GM12801 (cell line): Measurements from ENCODE around the gene PGM1.

ENCODE experiments used
- TF ChIP-seq, protein P1 (sequence below): IDR thresholded peaks from one replicate; pipeline ENCODE4 v1.5.1; 2011; ENCODE audit warnings: control low read depth; ENCODE audit not compliant: insufficient read length; ENCODE audit errors: extremely low read depth

Gene PGM1

DNA sequence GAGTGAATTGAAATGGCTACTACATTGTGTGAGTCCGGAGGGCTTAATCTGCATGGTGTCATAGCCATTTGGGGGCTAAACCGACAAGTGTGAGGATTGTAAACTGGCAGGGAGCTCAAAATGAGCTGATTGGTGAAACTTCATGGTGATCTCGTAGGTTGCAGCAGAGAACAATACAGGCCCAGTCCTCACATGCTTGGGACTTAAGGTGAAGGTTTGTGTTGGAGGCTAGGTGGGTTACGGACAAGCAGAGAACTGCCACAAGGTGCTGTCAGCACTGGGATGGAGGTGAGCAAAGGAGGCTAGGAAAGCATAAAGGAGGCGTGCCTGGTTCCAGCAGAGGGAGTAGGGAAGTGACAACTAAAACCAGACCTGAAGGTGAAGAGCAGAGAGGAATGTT lies 9.4 kb downstream of the PGM1 start:
- TF ChIP-seq, protein P1, sequence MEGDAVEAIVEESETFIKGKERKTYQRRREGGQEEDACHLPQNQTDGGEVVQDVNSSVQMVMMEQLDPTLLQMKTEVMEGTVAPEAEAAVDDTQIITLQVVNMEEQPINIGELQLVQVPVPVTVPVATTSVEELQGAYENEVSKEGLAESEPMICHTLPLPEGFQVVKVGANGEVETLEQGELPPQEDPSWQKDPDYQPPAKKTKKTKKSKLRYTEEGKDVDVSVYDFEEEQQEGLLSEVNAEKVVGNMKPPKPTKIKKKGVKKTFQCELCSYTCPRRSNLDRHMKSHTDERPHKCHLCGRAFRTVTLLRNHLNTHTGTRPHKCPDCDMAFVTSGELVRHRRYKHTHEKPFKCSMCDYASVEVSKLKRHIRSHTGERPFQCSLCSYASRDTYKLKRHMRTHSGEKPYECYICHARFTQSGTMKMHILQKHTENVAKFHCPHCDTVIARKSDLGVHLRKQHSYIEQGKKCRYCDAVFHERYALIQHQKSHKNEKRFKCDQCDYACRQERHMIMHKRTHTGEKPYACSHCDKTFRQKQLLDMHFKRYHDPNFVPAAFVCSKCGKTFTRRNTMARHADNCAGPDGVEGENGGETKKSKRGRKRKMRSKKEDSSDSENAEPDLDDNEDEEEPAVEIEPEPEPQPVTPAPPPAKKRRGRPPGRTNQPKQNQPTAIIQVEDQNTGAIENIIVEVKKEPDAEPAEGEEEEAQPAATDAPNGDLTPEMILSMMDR: no peak

DNA sequence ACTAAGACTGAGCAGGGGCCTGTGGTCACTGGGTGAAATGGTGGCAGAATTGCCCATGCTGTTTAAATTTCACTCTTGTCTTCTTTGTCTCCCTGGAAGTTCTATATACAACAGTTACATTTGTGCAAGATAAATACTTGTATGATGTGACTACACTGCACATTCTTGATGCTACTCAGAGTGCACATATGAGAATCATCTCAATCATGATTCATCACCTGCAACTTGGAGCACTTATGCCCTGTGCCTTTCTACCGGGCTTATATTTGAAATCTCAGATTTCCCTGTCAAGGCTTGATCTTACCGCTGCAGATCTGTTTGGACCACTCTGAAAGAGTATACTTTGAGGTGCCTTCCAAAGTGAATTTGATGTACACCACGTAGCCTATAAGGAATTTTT lies 10.6 kb downstream of the PGM1 start:
- TF ChIP-seq, protein P1: no peak

DNA sequence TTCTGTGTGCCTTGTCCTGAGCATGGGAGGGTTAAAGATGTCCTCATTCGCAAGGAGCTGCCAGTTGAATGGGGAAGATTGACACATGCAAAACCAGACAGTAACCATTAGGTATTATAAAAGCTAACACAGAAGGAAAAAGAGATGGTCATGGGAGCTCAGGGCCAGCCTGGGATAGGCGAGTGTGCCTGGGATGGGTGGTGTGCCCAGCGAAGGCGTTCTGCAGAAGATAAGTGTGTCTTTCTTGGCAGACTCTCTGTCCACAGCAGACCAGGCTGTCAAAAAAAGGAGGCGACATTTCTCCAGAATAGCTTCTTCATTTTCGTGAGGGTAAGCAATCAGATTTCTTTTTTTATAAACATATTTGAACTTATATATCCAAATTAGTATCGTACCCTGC lies 14.1 kb downstream of the PGM1 start:
- TF ChIP-seq, protein P1: no peak

DNA sequence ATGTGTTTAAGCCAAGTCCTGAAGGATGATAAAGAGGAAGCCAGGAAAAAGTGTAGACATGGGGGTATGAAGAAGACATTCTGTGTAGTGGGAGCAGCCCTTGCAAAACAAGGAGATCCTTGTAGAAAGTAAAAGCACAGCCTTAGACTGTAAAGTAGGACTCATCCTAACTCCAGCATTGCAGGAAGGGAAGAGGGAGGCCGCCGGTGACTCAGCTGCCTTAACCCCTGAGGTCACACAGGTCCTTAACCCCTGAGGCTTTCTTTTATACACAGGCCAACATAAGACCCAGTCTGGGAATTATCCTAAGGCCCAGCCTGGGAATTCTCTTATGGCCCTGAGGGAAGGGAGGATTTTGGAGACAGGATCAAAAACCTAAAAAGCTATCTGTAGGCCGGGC lies 18.0 kb downstream of the PGM1 start:
- TF ChIP-seq, protein P1: no peak

DNA sequence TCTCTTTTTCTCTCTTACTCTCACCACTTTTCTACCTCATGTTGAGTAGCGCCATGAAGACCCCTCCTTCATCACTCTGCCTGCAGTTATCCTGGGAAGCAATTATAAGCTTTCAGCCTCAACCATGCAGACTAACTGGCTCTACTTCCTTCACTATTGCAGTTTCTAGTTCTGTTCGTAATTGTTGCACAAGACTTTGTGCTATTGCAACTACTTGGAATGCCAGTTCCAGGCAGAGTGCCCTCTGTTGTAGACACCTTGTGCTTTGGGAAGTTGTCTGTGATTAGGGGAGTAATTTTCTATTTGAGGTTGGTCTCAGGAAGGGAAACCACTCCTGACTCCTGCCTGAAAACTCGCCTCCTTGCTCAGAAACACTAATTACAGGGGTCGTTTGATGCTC lies 19.4 kb downstream of the PGM1 start:
- TF ChIP-seq, protein P1: no peak

DNA sequence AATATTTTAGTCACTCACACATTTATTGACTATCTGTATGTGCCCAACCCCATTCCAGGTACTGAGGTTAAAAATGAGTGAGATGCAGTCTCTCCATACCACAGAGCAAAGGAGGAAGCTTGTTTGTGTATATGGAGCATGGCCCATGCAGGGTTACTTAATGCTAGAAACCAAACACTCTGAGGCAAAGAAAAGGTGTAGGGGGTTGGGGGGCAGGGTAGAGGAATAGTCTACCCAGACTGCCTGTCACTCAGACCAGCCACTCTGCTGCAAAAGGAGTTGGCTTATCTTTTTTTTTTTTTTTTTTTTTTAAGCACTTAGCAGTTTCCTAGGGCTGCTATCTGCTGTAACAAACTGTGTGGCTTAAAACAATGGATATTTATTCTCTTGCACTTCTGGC lies 19.8 kb downstream of the PGM1 start:
- TF ChIP-seq, protein P1: no peak

DNA sequence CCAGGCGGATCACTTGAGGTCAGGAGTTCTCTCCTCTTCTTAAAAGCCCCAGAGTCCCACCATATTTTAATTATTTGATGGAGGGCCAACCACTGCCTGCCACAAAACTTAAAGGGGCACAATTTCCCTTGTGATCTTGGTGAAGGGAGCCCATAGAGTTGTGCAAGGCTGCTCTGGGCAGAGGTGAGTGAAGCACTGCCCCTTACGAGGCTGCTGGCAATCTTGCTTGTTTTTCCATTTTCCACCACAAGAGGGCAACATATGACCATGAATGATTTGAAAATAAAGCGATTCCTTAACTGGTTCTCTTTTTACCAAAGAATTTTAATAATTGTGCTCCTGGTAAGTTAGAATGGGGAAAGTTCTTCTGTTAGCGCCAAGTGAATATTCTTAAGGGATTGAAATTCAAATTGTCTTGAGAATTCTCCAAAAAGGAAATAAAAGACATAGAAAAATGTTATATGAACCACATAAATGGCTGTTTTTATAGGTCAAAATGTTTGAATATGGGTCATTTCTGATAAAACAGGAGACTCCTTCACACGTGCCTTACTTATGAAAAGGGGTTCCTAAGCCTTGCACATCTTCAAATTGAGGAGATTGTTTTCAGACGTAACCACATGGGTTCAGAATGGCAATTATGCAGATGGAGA lies 22.7 kb downstream of the PGM1 start:
- TF ChIP-seq, protein P1: no peak
